Epithelial cell of esophagus (primary cell): ENCODE measurements around the gene GPD1.

ENCODE experiments used
- DNase-seq: peaks from one replicate; pipeline ENCODE4 v3.0.0; 2010; ENCODE audit warnings: low read depth
- H3K4me3 ChIP-seq: 2 replicates; pipeline ENCODE4 v1.5.1; 2011; ENCODE audit warnings: mild to moderate bottlenecking, low read length, control low read depth
- CTCF ChIP-seq: IDR thresholded peaks from 2 replicates; pipeline ENCODE4 v1.5.1; 2011; ENCODE audit warnings: low read depth, mild to moderate bottlenecking, low read length, control low read depth, inconsistent platforms; ENCODE audit not compliant: insufficient read depth; ENCODE audit errors: missing control alignments

The GPD1 gene

GRCh38 chr12:50106907-50107306 is 3.1 kb downstream of the GPD1 start:
- DNase-seq, result no peak
- no peak overlapping the region for H3K4me3 ChIP-seq
- TF ChIP-seq CTCF, result no peak

DNA sequence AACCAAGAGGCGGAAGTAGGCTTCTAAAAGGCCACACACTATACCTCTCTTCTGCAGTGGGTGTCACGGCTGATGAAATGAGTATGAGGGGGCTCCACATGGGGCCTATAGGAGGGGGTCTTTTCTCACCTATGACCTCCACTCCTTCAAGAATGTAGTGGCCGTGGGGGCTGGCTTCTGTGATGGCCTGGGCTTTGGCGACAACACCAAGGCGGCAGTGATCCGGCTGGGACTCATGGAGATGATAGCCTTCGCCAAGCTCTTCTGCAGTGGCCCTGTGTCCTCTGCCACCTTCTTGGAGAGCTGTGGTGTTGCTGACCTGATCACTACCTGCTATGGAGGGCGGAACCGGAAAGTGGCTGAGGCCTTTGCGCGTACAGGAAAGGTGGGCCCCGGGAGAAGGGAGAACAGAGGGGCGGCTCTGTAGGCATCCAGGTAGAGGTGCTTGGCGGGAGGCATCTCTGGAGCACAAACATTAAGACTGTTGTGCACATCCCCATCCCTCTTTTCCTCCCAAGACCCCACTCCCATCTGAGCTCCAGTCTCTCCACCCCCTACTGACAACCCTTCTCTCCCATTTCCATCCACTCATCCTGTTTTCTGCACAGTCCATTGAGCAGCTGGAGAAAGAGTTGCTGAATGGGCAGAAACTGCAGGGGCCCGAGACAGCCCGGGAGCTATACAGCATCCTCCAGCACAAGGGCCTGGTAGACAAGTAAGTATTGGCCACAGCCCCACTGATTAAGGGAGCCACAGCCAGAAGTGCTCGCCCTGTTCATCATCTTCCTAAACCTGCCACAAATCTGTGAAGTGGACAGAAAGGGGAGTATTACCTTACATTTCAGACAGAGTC is 3.8 kb downstream of the GPD1 start:
- H3K4me3 ChIP-seq, result no peak overlapping the region
- no peak for DNase-seq

DNA sequence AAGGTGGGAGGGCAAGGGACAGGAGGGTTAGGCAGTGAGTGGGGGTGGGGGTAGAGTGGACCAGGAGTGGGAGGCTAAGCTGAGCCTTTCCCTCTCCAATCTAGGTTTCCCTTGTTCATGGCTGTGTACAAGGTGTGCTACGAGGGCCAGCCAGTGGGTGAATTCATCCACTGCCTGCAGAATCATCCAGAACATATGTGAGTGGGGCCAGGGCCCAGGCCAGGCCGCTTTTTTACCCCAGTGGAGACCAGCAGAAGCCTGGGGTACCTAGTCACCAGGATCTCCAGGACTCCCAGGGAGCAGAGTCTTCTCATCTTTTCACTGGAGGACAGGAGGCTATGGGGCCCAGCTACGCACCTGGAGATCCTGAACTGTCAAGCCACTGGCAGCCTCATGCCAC is 5.5 kb downstream of the GPD1 start:
- H3K4me3 ChIP-seq, result no peak overlapping the region
- TF ChIP-seq CTCF, result no peak
- no peak for DNase-seq

More for the DNA sequence above, 3.8 kb downstream of the GPD1 start:
- no peak for TF ChIP-seq CTCF

DNA sequence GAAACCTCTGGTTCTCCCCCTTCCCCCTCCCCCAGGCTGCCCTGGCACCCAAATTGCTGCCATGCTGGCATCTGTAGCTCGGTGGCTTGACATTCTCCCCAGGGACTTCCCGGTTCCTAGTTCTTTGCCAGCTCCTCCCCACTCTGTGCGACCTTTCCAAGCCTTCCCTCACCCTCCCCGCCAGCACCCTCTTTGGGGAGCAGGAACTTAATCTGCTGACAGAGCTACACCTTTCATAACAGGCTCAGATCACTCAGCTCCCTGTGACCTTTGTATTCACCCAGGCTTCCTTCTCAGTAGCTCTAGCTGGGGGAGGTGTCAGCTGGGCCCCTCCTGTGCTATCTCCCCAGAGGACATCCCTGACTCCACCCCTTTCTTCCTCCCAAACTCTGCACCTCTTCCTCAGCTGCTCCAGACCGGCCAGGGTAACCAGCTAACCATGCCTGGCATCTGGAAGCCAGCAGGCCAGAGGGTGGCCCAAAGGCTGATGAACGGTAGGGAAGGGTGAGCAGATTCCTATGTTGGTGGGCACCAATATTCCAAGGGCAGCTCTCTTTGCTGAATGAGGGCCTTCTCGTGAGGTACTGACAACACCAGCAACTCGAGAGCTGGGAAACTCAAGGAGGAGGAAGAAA is 6.4 kb downstream of the GPD1 start:
- no peak for DNase-seq
- TF ChIP-seq CTCF, result no peak
- H3K4me3 ChIP-seq, result no peak overlapping the region

DNA sequence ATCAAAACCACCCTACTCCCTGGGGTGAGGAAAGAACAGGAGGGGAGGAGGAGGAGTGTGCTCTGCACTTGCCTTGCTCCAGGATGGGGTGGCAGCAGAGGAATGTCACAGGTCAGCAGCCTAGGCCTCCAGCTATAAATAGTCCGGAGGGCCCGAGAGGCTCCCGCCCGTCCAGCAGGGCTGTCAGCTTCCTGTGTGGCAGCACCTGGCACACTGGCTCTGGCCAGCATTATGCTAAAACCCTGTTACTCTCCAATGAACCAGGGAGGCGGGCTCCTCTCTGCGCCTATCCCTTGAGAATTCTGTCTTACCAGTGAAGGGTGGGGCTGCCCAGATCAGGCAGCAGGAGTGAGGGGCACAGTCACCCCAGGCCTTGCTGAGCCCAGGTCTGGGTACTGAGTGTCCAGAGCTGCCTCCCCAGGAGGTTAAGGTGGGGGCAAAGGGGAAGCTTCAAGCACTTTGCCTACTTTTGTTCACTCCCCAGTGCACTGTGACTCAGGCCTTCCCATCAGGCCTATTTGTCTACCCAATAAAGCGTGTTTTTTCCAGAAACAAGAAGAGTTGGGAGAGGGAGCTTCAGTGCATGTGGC is 7.0 kb downstream of the GPD1 start:
- TF ChIP-seq CTCF, result no peak
- H3K4me3 ChIP-seq, result no peak overlapping the region
- peak; percentile 18 for DNase-seq

- peak overlapping the region; percentile 40 for H3K4me3 ChIP-seq
- no peak for TF ChIP-seq CTCF
- no peak for DNase-seq
Observed at GRCh38 chr12:50111395-50111692, 7.5 kb downstream of the GPD1 start.
